GM18873 (cell line): ENCODE results near the gene TTLL5.
"Not testable (repeated sequence)": the region's sequence is repeated elsewhere in the genome, so short reads cannot be mapped to it uniquely, and the experiment has no call there.

Experiments used
- ATAC-seq: cut with Tn5 transposase; IDR thresholded peaks from one replicate; pipeline ENCODE4 v1.9.1; 2021; ENCODE audit warnings: mild to moderate bottlenecking, moderate library complexity, moderate number of reproducible peaks; ENCODE audit not compliant: unreplicated experiment, low FRiP score

TTLL5 gene

GRCh38 chr14:75649337-75649736 is 11.7 kb upstream of the TTLL5 start:
- ATAC-seq = no peak

- no peak for ATAC-seq
Observed at GRCh38 chr14:75649773-75650172, 11.3 kb upstream of the TTLL5 start.

GRCh38 chr14:75650253-75651058 is 10.6 kb upstream of the TTLL5 start:
- no peak for ATAC-seq

GRCh38 chr14:75653563-75653962 is 7.5 kb upstream of the TTLL5 start:
- no peak for ATAC-seq

- ATAC-seq = peak; percentile 52
Observed at GRCh38 chr14:75654127-75654732, 6.8 kb upstream of the TTLL5 start.

- ATAC-seq = no peak
Observed at GRCh38 chr14:75655235-75655634, 5.8 kb upstream of the TTLL5 start.

- no peak for ATAC-seq
Observed at GRCh38 chr14:75657331-75657730, 3.7 kb upstream of the TTLL5 start.

- no peak for ATAC-seq
Observed at GRCh38 chr14:75658957-75659356, 2.1 kb upstream of the TTLL5 start.

- ATAC-seq = no peak
Observed at GRCh38 chr14:75660238-75660629, 812 bp upstream of the TTLL5 start.

- no peak for ATAC-seq
Observed at GRCh38 chr14:75661499-75661814, 411 bp downstream of the TTLL5 start.

- no peak for ATAC-seq
Observed at GRCh38 chr14:75662966-75663365, 1.9 kb downstream of the TTLL5 start.

GRCh38 chr14:75667099-75667765 is 6.2 kb downstream of the TTLL5 start:
- no peak for ATAC-seq

- no peak for ATAC-seq
Observed at GRCh38 chr14:75672605-75673192, 11.7 kb downstream of the TTLL5 start.

- no peak for ATAC-seq
Observed at GRCh38 chr14:75673345-75674035, 12.4 kb downstream of the TTLL5 start.

- ATAC-seq = no peak
Observed at GRCh38 chr14:75675265-75675960, 14.4 kb downstream of the TTLL5 start.

GRCh38 chr14:75685910-75686309 is 24.9 kb downstream of the TTLL5 start:
- ATAC-seq = no peak

- no peak for ATAC-seq
Observed at GRCh38 chr14:75689012-75689411, 28.0 kb downstream of the TTLL5 start.

GRCh38 chr14:75690010-75690409 is 29.0 kb downstream of the TTLL5 start:
- ATAC-seq = no peak

- not testable (repeated sequence) for ATAC-seq
Observed at GRCh38 chr14:75695025-75695424, 34.0 kb downstream of the TTLL5 start.

- ATAC-seq = no peak
Observed at GRCh38 chr14:75697386-75697785, 36.3 kb downstream of the TTLL5 start.
